OCI-LY3 (cell line): ENCODE results near the gene B3GALT5.

Source experiments
- H2AFZ ChIP-seq: fragments of 200-600, 300-600 bp; shearing (Covaris generic); 2 replicates; pipeline ENCODE4 v1.6.0; 2014; ENCODE audit warnings: antibody characterized with exemption, low read depth, low read length
- H3K27ac ChIP-seq: fragments of 200-600, 300-600 bp; sonication (generic); 2 replicates; pipeline ENCODE4 v1.5.1; 2014; ENCODE audit warnings: mild to moderate bottlenecking, low read length, moderate library complexity, mixed read lengths
- H3K27me3 ChIP-seq: fragments of 200-600, 300-600 bp; sonication (generic); 2 replicates; pipeline ENCODE4 v1.6.1; 2014; ENCODE audit warnings: low read depth, low read length, mixed read lengths
- H3K36me3 ChIP-seq: fragments of 200-600, 300-600 bp; sonication (generic); replicated peaks from 2 replicates; pipeline ENCODE3; 2014; ENCODE audit warnings: low read depth, low read length, mixed read lengths
- H3K4me1 ChIP-seq: fragments of 300-600, 200-600 bp; sonication (generic); 2 replicates; pipeline ENCODE4 v1.6.1; 2014; ENCODE audit warnings: low read length, mixed read lengths
- H3K4me2 ChIP-seq: fragments of 200-600, 300-600 bp; sonication (generic); 2 replicates; pipeline ENCODE4 v1.6.1; 2014; ENCODE audit warnings: low read length, mixed read lengths
- H3K4me3 ChIP-seq: fragments of 300-600, 200-600 bp; sonication (generic); 2 replicates; pipeline ENCODE4 v1.5.1; 2014; ENCODE audit warnings: antibody characterized with exemption, mild to moderate bottlenecking, low read length, moderate library complexity
- H3K79me2 ChIP-seq: fragments of 300-600, 200-600 bp; shearing (Covaris generic); 2 replicates; pipeline ENCODE4 v1.6.1; 2014; ENCODE audit warnings: mild to moderate bottlenecking, low read length, mixed read lengths
- H3K9ac ChIP-seq: fragments of 300-600, 200-600 bp; shearing (Covaris generic); 2 replicates; pipeline ENCODE4 v1.6.0; 2014; ENCODE audit warnings: mild to moderate bottlenecking, low read length, moderate library complexity
- H3K9me3 ChIP-seq: fragments of 200-600, 300-600 bp; shearing (Covaris generic); 2 replicates; pipeline ENCODE4 v1.6.1; 2014; ENCODE audit warnings: low read length, mixed read lengths; ENCODE audit not compliant: insufficient read depth
- H4K20me1 ChIP-seq: fragments of 200-600, 300-600 bp; sonication (generic); 2 replicates; pipeline ENCODE4 v1.6.1; 2016; ENCODE audit warnings: low read length, mixed read lengths; ENCODE audit not compliant: insufficient read depth
- EZH2phosphoT487 ChIP-seq: fragments of 200-600 bp; shearing (Covaris generic); IDR thresholded peaks from 2 replicates; pipeline ENCODE4 v1.6.1; 2018; ENCODE audit warnings: antibody characterized with exemption, mixed run types, low read depth
- TF ChIP-seq, protein P1 (sequence below): fragments of 200-600, 300-600 bp; sonication (generic); IDR thresholded peaks from 2 replicates; pipeline ENCODE4 v1.5.1; 2014; ENCODE audit warnings: antibody characterized with exemption, low read length, low read depth

B3GALT5 gene

DNA sequence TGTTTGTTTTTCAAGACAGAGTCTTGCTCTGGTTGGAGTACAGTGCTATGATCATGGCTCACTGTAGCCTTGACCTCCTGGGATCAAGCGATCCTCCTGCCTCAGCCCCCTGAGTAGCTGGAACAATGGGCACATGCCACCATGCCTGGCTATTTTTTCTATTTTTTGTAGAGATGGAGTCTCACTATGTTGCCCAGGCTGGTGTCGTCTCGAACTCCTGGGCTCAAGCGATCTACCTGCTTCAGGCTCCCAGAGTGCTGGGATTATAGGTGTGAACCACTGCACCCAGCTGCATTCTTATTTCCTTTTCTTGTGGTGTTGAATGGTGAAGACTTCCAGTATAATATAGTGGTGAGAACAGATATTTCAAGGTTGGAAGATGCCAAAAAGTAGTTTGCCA lies 28.0 kb downstream of the B3GALT5 start:
- no peaks in the 10 kb centered on the region for H3K79me2 ChIP-seq
- TF ChIP-seq, protein P1, sequence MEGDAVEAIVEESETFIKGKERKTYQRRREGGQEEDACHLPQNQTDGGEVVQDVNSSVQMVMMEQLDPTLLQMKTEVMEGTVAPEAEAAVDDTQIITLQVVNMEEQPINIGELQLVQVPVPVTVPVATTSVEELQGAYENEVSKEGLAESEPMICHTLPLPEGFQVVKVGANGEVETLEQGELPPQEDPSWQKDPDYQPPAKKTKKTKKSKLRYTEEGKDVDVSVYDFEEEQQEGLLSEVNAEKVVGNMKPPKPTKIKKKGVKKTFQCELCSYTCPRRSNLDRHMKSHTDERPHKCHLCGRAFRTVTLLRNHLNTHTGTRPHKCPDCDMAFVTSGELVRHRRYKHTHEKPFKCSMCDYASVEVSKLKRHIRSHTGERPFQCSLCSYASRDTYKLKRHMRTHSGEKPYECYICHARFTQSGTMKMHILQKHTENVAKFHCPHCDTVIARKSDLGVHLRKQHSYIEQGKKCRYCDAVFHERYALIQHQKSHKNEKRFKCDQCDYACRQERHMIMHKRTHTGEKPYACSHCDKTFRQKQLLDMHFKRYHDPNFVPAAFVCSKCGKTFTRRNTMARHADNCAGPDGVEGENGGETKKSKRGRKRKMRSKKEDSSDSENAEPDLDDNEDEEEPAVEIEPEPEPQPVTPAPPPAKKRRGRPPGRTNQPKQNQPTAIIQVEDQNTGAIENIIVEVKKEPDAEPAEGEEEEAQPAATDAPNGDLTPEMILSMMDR, result no peak
- no peak for TF ChIP-seq EZH2phosphoT487
- H3K4me1 ChIP-seq, result no peaks in the 10 kb centered on the region
- no peak overlapping the region for H3K27ac ChIP-seq
- H2AFZ ChIP-seq, result no peak overlapping the region
- H3K4me3 ChIP-seq, result no peak overlapping the region
- no peak overlapping the region for H3K9ac ChIP-seq
- no peaks in the 10 kb centered on the region for H3K9me3 ChIP-seq
- H3K27me3 ChIP-seq, result 0 out of 2 replicates have a peak, but pooled peaks cover 4% of the 10 kb centered on the region
- H3K36me3 ChIP-seq, result no peaks in the 10 kb centered on the region
- no peaks in the 10 kb centered on the region for H4K20me1 ChIP-seq
- no peak overlapping the region for H3K4me2 ChIP-seq

DNA sequence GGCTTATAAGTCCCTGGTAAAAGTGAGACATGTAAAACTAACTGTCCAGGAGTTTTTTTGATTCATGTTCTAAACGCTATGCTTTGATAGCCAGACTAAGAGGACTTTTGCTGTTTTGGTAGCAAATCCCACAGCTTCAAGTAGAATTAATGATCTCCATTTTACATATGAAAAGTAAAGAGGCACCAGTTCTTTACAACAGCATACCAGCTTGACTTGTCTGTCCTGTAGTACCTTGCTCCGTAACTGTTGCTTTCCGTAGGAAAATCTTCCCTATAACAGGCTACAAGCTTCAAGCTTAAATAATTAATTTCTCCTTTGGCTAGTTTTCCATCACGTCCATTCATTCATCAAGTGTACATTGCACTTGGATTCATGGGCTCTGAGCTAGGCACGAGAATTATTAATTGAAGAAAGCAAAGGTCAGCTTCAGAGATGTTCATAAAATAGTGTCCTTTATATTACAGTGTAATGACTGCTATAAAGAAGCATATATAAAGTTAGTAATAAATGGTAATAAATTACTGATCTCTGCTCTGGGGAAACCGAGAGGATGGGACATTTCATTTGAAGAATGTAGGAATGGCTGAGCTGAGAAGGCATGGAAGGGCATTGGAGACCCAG lies 29.2 kb downstream of the B3GALT5 start:
- Histone ChIP-seq H3K9ac (no peak overlapping the region), H3K27ac (no peak overlapping the region), H3K4me2 (no peak overlapping the region), H3K36me3 (no peaks in the 10 kb centered on the region), H3K4me1 (no peaks in the 10 kb centered on the region), H4K20me1 (no peaks in the 10 kb centered on the region), H3K27me3 (0 out of 2 replicates have a peak, but pooled peaks cover 4% of the 10 kb centered on the region), H2AFZ (no peak overlapping the region), H3K4me3 (no peak overlapping the region), H3K9me3 (no peaks in the 10 kb centered on the region), H3K79me2 (no peaks in the 10 kb centered on the region)
- TF ChIP-seq, protein P1, result no peak
- no peak for TF ChIP-seq EZH2phosphoT487

DNA sequence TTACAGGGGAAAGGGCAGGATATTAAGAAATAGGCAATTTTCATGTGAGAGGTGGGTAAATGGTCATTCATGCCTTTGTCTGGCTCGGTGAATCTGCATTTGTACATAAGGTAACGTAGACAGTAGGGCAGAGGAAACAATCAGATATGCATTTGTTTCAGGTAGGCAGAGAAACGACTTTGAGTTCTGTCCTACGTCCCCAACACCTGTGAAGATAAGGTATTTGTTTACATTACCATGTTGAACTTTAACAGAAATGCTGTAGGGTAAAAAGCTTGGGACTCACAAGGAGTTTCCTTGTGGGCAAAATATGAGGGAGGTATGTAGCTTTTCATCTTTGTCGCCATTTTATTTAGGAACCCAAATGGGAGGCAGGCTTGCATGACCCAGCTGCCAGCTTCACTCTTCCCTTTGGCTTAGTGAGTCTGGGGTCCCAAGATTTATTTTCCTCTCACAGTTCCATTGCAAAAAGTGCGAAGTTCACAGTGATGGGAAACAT lies 31.4 kb downstream of the B3GALT5 start:
- Histone ChIP-seq H3K36me3 (no peaks in the 10 kb centered on the region), H3K9ac (no peak overlapping the region), H3K79me2 (no peaks in the 10 kb centered on the region), H3K9me3 (no peaks in the 10 kb centered on the region), H3K4me1 (no peaks in the 10 kb centered on the region), H2AFZ (no peak overlapping the region), H4K20me1 (no peaks in the 10 kb centered on the region), H3K4me3 (no peak overlapping the region), H3K4me2 (no peak overlapping the region), H3K27me3 (0 out of 2 replicates have a peak, but pooled peaks cover 4% of the 10 kb centered on the region), H3K27ac (no peak overlapping the region)
- TF ChIP-seq, protein P1, result no peak
- no peak for TF ChIP-seq EZH2phosphoT487

DNA sequence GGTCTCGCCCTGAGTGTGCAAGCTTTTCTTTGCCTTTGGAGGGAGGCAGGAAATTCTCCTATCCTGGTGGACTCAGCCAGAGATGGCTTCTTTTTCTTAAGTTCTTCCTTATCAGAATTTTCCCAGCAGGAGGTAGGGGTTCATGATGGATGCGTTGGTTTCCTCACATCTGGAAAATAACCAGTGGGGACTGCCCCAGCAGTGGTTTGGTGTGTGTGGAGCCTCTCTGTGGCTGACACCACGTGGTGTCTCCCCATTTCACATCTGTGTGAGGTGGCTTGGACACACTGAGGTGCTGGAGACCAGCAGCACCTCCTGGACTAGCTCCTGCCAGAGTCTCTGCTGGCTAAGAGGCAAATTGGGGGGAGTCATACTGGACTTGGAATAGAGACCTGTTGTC lies 32.6 kb downstream of the B3GALT5 start:
- H3K9ac ChIP-seq, result no peak overlapping the region
- TF ChIP-seq EZH2phosphoT487, result no peak
- TF ChIP-seq, protein P1, result no peak

More for the DNA sequence above, 32.6 kb downstream of the B3GALT5 start:
- Histone ChIP-seq H3K27me3 (0 out of 2 replicates have a peak, but pooled peaks cover 4% of the 10 kb centered on the region), H3K27ac (no peak overlapping the region), H3K9me3 (no peaks in the 10 kb centered on the region), H3K79me2 (no peaks in the 10 kb centered on the region), H3K4me2 (no peak overlapping the region), H3K36me3 (no peaks in the 10 kb centered on the region), H3K4me1 (no peaks in the 10 kb centered on the region), H3K4me3 (no peak overlapping the region), H4K20me1 (no peaks in the 10 kb centered on the region), H2AFZ (no peak overlapping the region)
